PC-3 (cell line): ENCODE data around the gene CTRB2. TPM values are rescaled to one million over a fixed set of nuclear protein-coding genes. Genes with fewer than 3 reads are reported as not detected.

Source experiments
- ATAC-seq: fragments of 200-7000 bp; cut with Tn5 transposase; 2 replicates; pipeline ENCODE4 v1.9.1; 2020; ENCODE audit warnings: mild to moderate bottlenecking, moderate library complexity
- BruUV-seq: library from RNA; stranded (reverse); fragments of 400-500 nt; replicated peaks from 2 replicates; lab custom pipeline; 2021; lab: Mats Ljungman, UMichigan
- CTCF ChIA-PET: fragments of 300-600 bp; sonication (Branson Sonifier 250); formaldehyde crosslinking; loops from one replicate; lab custom pipeline; 2022; ENCODE audit warnings: antibody characterized with exemption; lab: Charles Lee
- POLR2A ChIA-PET: fragments of 300-600 bp; sonication (Branson Sonifier 250); formaldehyde crosslinking; loops from one replicate; lab custom pipeline; 2022; ENCODE audit warnings: antibody characterized with exemption; ENCODE audit not compliant: unreplicated experiment; lab: Charles Lee
- DNase-seq: peaks from one replicate; pipeline ENCODE4 v3.0.0-alpha.2; 2015
- H2AFZ ChIP-seq: fragments of 300-600 bp; sonication (generic); 2 replicates; pipeline ENCODE4 v1.6.0; 2016; ENCODE audit warnings: antibody characterized with exemption, low read length
- H3F3A ChIP-seq: fragments of 300-600 bp; sonication (generic); one replicate; pipeline ENCODE4 v1.6.0; 2017; ENCODE audit warnings: antibody characterized with exemption, low read length, control low read depth, mild to moderate bottlenecking; ENCODE audit not compliant: unreplicated experiment
- H3K27ac ChIP-seq: fragments of 300-600 bp; sonication (generic); 2 replicates; pipeline ENCODE4 v1.5.1; 2016; ENCODE audit warnings: mild to moderate bottlenecking, low read length
- H3K27me3 ChIP-seq: fragments of 300-600 bp; sonication (generic); 2 replicates; pipeline ENCODE4 v1.6.1; 2016; ENCODE audit warnings: low read length, mixed read lengths
- H3K36me3 ChIP-seq: fragments of 300-600 bp; sonication (generic); 2 replicates; pipeline ENCODE4 v1.6.1; 2016; ENCODE audit warnings: low read depth, mixed run types, low read length, mixed read lengths
- H3K4me1 ChIP-seq: fragments of 300-600 bp; sonication (generic); 2 replicates; pipeline ENCODE4 v1.5.1; 2016; ENCODE audit warnings: low read length; ENCODE audit not compliant: insufficient read depth
- H3K4me2 ChIP-seq: fragments of 300-600 bp; sonication (generic); 2 replicates; pipeline ENCODE4 v1.6.0; 2016; ENCODE audit warnings: low read length
- H3K4me3 ChIP-seq: fragments of 300-600 bp; sonication (generic); 2 replicates; pipeline ENCODE4 v1.5.1; 2016; ENCODE audit warnings: mild to moderate bottlenecking, low read length, mixed read lengths
- H3K79me2 ChIP-seq: fragments of 300-600 bp; sonication (generic); 2 replicates; pipeline ENCODE4 v1.6.1; 2017; ENCODE audit warnings: low read length, mixed read lengths
- H3K9ac ChIP-seq: fragments of 300-600 bp; sonication (generic); 2 replicates; pipeline ENCODE4 v1.6.0; 2016; ENCODE audit warnings: mild to moderate bottlenecking, low read length
- H3K9me2 ChIP-seq: fragments of 300-600 bp; sonication (generic); replicated peaks from 2 replicates; pipeline ENCODE4 v1.6.1; 2016; ENCODE audit warnings: mixed run types, low read length, mixed read lengths
- H3K9me3 ChIP-seq: fragments of 300-600 bp; sonication (generic); 2 replicates; pipeline ENCODE4 v1.6.1; 2016; ENCODE audit warnings: low read length, mixed read lengths
- H4K20me1 ChIP-seq: fragments of 300-600 bp; sonication (generic); 2 replicates; pipeline ENCODE4 v1.6.1; 2016; ENCODE audit warnings: low read length, mixed read lengths
- CTCF ChIP-seq: fragments of 300-600 bp; sonication (generic); conservative IDR thresholded peaks from 2 replicates; pipeline ENCODE4 v1.5.1; 2017; ENCODE audit warnings: antibody characterized with exemption, low read depth, mild to moderate bottlenecking, low read length
- EZH2 ChIP-seq: fragments of 300-600 bp; sonication (generic); IDR thresholded peaks from one replicate; pipeline ENCODE4 v1.6.1; 2017; ENCODE audit warnings: antibody characterized with exemption, mild to moderate bottlenecking, low read length; ENCODE audit not compliant: unreplicated experiment
- EZH2phosphoT487 ChIP-seq: fragments of 300-600 bp; sonication (generic); IDR thresholded peaks from 2 replicates; pipeline ENCODE4 v1.6.1; 2018; ENCODE audit warnings: mild to moderate bottlenecking, antibody characterized with exemption, low read length, borderline replicate concordance
- intact Hi-C: fragments of 100-400 bp; cut with micrococcal nuclease; formaldehyde crosslinking; loops from 2 replicates; pipeline ENCODE4 v1.9.0; 2023
- total RNA-seq: library from RNA; depleted of rRNA; stranded (reverse); fragments of >200 nt; gene quantifications from 2 replicates; pipeline ENCODE4 v1.2.3, GENCODE V29; 2014

CTRB2 gene
- total RNA-seq, 1 experiment from 2014 or later = not detected

- TF ChIP-seq EZH2 (no peak), EZH2phosphoT487 (no peak), CTCF (no peak)
- intact Hi-C loops = no loop called here
- BruUV-seq = no TSS peak
- Histone ChIP-seq H4K20me1 (no peaks in the 10 kb centered on the region), H3K79me2 (peaks cover 53% of the 10 kb centered on the region), H3K27me3 (no peaks in the 10 kb centered on the region), H3K4me1 (peaks cover 9% of the 10 kb centered on the region; the same call in 1 of the 2 replicates), H3K4me3 (no peak overlapping the region), H2AFZ (no peak overlapping the region), H3K9me3 (no peaks in the 10 kb centered on the region), H3K27ac (no peak overlapping the region), H3K36me3 (peaks cover 17% of the 10 kb centered on the region), H3F3A (no peaks in the 10 kb centered on the region), H3K4me2 (no peak overlapping the region), H3K9ac (no peak overlapping the region), H3K9me2 (no peaks in the 10 kb centered on the region)
- CTCF ChIA-PET = no interaction called here
- ATAC-seq (no peak), DNase-seq (no peak)
- POLR2A ChIA-PET = no interaction called here
These were observed 30.6 kb upstream of the CTRB2 start for GRCh38 chr16:75237398-75238131.

- ChIA-PET CTCF (no interaction called here), POLR2A (no interaction called here)
- no peak for ATAC-seq
- H3K9me2 ChIP-seq = no peaks in the 10 kb centered on the region
- H4K20me1 ChIP-seq = no peaks in the 10 kb centered on the region
- no peaks in the 10 kb centered on the region for H3K27me3 ChIP-seq
- no peaks in the 10 kb centered on the region for H3F3A ChIP-seq
- H3K9ac ChIP-seq = no peak overlapping the region
- peaks cover 15% of the 10 kb centered on the region for H3K36me3 ChIP-seq
- no peak overlapping the region for H3K4me3 ChIP-seq
- H3K4me1 ChIP-seq = peaks cover 9% of the 10 kb centered on the region; the same call in 1 of the 2 replicates
- BruUV-seq = no TSS peak
- no peak overlapping the region for H3K27ac ChIP-seq
- no peak overlapping the region for H3K4me2 ChIP-seq
- DNase-seq = no peak
- H2AFZ ChIP-seq = no peak overlapping the region
- H3K9me3 ChIP-seq = no peaks in the 10 kb centered on the region
- intact Hi-C loops = no loop called here
- no peak for TF ChIP-seq EZH2
- no peak for TF ChIP-seq EZH2phosphoT487
- TF ChIP-seq CTCF = no peak
- H3K79me2 ChIP-seq = peaks cover 48% of the 10 kb centered on the region
These were observed 29.9 kb upstream of the CTRB2 start for GRCh38 chr16:75236736-75237397.

- H3F3A ChIP-seq = no peaks in the 10 kb centered on the region
- H4K20me1 ChIP-seq = no peaks in the 10 kb centered on the region
These were observed 29.3 kb upstream of the CTRB2 start for GRCh38 chr16:75236232-75236631.

More at GRCh38 chr16:75236232-75236631, 29.3 kb upstream of the CTRB2 start:
- ATAC-seq = no peak
- TF ChIP-seq EZH2 (no peak), CTCF (no peak), EZH2phosphoT487 (no peak)
- Histone ChIP-seq H3K27ac (no peak overlapping the region), H3K4me3 (no peak overlapping the region), H3K27me3 (no peaks in the 10 kb centered on the region), H3K4me2 (no peak overlapping the region), H3K79me2 (peaks cover 42% of the 10 kb centered on the region), H3K9ac (no peak overlapping the region), H3K9me2 (no peaks in the 10 kb centered on the region), H3K4me1 (peaks cover 9% of the 10 kb centered on the region; the same call in 1 of the 2 replicates), H2AFZ (no peak overlapping the region), H3K36me3 (peaks cover 12% of the 10 kb centered on the region), H3K9me3 (no peaks in the 10 kb centered on the region)
- BruUV-seq = no TSS peak
- ChIA-PET POLR2A (no interaction called here), CTCF (no interaction called here)
- intact Hi-C loops = no loop called here
- DNase-seq = no peak
